Stimulated activated CD8-positive, alpha-beta memory T cell treated with anti-CD3 and anti-CD28 coated beads, Interleukin-4, amount 100 ng/mL, for 4 hours (primary cell): ENCODE results near the gene AMIGO2.

Experiments used
- DNase-seq, 2 donors: peaks; one replicate each; pipeline ENCODE4 v3.0.0-alpha.2; 2020; ENCODE audit warnings: low read depth in 2 of 2, low spot score in 1 of 2

Gene AMIGO2

DNA sequence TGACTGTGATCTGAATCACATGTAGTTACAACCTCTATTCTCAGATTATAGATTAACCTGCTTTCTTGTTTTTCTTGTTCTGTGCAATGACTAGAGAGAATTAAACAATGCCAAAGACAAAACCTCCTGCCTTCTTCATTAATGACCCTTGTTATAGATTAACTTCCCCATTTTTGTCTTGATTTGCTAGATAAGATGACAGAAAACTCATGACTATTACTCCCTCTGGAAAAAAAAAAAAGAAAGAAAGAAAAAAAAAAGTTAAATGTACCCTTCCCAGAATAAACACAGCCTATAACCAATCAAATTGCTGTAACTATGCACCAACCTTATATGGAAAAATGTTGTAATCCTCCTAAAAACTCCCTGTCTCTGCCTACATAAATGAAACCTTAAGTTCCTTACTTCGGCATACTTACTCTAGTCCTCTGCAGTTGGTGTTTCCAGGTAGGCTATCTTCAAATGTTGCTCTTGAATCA is 41.5 kb downstream of the AMIGO2 start:
- DNase-seq: no peak

DNA sequence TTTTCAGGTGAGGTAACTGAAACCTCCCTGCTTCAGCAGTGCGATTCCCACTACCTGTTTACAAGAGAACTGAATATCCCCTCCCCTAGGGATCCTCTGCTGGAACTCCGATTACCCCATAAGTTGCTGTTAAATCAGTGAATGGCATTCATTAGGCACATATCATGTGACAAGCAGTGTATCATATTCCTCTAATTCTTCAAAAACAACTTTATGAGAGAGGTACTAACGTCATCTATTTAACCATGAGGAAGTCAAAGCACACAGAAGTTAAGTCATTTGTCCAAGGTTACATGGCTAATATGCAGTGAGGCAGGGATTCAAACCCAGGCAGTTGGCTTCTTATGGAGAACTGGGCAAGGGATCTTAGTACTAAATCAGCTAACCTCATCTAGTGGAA is 44.3 kb downstream of the AMIGO2 start:
- no peak for DNase-seq

DNA sequence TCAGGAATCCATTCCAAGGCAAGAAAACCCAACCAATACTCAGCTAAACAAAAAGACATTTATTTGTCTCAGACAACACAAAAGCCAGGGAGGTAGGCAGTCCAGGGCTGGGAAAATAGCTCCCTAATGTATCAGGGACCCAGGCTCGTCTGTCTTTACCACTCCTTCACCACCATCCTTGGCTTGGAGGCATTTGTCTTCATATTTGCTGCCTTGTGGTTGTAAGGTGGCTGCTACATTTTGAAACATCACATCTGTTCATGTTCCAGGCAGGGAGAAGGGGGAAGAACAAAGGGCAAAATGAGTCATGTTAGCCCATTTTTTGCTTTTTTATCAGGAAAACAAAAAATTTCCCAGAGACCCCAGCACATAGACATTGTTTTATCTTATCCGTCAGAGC is 45.1 kb downstream of the AMIGO2 start:
- DNase-seq: no peak

DNA sequence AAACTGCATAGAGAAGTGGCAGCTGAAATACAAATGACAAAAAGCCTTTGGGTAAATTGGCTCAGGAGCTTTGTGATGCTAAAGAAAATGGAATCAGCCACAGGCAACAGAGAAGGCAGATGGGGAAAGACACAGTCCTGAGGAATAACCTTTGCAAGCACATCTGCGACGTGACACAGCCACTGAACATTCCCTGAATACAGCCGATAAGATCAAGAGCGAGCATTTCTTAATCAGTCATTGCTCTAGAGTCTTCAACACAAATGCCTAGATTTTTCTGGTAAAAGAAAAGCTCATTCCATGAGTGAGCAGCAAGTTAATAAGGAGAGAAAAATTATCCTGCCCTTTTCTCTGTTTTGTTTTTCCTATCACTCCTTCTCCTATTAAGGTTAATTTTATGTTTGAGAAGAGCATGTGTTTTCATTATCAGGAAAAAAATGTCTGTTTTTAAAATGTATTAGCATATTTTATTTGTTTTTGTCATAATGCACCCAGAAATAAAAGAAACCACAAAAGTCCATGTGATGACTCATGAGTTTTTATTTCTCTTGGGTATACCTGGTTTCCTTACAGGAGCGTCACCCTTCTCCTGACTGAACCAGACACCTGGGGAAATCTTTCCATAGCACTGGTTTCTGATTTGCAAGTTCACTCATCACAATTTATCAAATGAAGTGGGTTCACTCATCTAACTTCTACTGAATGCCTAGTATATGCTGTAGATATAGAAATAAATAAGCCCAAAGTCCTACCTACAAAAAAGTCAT is 45.8 kb downstream of the AMIGO2 start:
- no peak for DNase-seq

DNA sequence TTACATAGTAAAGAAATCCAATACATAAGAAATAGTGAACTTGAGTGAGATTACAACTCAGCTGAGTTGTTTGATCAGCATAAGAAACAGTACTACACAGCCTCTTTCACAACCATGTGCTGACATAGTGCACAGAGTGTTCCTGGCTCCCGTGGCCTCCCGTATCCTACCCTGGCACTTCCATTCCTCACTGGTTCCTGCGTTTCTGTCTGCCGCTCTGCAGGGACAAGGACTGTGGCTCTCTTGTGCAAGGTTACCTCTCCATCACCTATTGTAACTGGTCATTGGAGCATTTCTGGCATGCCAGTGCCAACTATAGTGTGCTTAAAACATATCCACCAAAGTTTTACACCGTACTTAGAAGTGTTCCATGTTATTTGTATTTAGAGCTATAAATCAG is 46.7 kb downstream of the AMIGO2 start:
- DNase-seq: no peak

DNA sequence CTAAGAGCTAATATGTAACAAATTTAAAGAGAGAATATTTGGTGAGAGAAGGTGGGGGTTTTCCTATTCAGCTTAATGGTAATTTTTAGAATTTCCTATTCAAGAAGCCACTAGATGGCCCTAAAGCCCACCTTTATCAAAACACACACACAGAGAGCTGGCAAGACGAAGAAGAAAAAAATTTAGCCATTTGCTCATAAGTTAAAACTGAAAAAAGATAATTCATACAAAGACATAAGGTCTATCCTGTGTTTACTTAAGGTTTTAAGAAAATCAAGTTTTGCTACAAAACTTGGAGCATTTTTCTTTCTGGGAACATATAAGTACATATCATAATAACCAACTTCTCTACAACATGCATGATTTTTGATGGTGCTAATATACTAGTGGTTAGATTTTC is 47.1 kb downstream of the AMIGO2 start:
- DNase-seq: no peak

DNA sequence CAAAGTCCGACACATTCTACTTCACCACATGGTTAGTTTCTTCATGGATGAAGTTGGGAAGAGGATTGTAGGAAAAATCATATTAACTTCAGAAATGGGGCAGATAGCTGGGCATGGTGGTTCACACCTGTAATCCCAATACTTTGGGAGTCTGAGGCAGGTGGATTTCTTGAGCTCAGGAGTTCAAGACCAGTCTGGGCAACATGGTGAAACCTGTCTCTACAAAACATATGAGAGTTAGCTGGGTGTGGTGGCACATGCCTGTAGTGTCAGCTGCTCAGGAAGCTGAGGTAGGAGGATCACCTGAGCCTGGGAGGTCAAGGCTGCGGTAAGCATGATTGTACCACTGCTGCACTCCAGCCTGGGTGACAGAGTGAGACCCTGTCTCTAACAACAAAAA is 49.9 kb downstream of the AMIGO2 start:
- no peak for DNase-seq

DNA sequence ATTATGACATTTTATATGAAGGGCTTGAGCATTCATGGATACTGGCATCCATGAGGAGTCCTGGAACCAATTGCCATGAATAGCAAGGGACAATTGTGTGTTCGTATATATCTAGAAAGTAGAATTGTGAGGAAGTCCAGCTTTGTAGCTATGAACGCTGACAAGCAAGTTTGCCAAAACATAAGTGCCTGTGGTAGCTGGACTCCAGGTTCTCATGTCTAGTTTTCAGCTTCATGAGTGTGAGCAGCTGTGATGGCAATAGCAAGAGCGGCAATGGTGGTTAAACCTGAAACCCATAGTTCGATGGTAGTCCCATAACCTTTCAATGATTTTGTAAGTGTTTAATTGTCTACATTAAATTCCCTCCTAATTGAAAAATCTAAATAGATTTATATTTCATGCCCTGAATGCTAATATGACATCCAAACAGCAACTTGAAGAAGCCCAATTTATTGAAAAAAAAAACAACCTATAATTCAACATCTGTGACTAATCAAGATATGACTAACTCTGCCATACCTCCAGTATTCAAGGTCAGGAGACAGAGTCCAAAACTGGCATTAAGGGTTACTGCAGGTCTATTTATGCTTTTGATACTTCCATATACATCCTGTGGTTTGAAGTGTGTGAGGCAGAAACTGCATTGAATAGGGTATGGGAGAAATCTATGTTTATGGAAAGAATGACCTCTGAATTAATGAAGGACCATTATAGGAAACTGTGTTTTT is 50.6 kb downstream of the AMIGO2 start:
- no peak for DNase-seq

DNA sequence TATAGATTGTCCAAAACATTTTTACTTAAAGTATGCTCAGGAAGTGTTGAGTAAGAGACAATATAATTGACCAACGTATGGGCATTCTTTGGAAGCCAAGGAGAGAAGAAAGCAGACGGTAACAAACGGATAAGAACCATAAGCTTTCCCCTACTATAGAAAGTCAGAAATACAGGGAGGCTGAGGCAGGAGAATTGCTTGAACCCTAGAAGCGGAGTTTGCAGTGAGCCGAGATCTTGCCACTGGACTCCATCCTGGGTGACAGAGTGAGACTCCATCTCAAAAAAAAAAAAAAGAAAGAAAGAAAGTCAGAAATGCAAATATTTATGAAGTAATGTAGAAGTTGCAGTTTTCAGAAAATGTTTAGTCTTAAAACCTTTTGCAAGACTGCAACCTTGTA is 51.6 kb downstream of the AMIGO2 start:
- no peak for DNase-seq
